ENCODE results near the gene AGAP2.
A peak's percentile ranks its signal among the peaks of the same experiment; 100 is the strongest.

The AGAP2 gene

DNA sequence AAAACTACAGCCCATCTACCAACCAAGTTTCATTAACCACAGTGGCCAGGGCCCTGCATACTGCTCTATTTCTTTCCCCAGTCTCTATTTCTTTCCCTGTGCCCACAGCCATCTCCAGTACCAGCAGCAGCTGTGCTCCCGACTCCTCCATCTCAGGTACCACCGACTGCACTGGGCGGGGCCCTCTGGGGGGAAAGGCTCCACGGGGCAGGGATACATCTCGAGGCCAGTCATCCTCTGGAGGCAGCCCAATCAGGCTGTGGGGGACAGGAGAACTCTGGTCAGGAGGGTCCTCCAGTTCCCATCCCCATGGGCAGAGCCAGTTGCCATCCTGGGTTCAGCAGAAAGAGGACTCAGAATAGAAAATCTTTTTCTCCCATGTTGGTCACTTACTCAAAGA is 10.5 kb upstream of the AGAP2 start:
- H3K4me1 Mint-ChIP-seq, result peaks cover 58% of the 10 kb centered on the region
- no peaks in the 10 kb centered on the region for H3K9me3 Mint-ChIP-seq
- H3K27ac Mint-ChIP-seq, result no peak overlapping the region
- DNase-seq, result no peak
- H3K36me3 Mint-ChIP-seq (ENCODE audit: low read depth), result peaks cover 62% of the 10 kb centered on the region
- peaks cover 32% of the 10 kb centered on the region for H3K27me3 Mint-ChIP-seq (ENCODE audit: low read depth, poor library complexity)
- H3K4me3 Mint-ChIP-seq, result no peak overlapping the region
- no peak for TF ChIP-seq CTCF (IDR thresholded peaks at IDR 0.05)

DNA sequence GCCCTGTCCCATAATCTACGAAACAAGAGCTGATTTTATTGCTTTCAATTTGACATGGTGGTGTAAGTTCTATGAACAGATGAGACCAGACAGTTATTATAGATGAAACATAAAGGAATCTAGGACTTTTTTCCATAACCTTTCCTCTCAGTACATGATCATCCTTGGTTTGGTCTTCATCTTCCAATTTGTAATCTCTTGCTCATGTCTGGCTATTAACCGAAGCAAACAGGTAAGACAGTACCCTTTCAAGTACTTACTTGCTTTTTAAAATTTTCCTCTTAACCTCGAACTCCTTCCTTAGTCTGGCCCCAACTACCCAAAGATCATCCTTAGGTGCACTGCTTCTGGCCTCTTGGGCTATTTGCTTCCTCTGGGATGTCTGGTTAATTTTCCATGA is 7.5 kb upstream of the AGAP2 start:
- H3K9me3 Mint-ChIP-seq, result no peaks in the 10 kb centered on the region
- DNase-seq, result no peak
- H3K27me3 Mint-ChIP-seq (ENCODE audit: low read depth, poor library complexity), result peaks cover 37% of the 10 kb centered on the region
- no peak overlapping the region for H3K27ac Mint-ChIP-seq
- H3K4me3 Mint-ChIP-seq, result peak overlapping the region; percentile 95
- H3K36me3 Mint-ChIP-seq (ENCODE audit: low read depth), result peaks cover 52% of the 10 kb centered on the region
- H3K4me1 Mint-ChIP-seq, result peaks cover 33% of the 10 kb centered on the region
- TF ChIP-seq CTCF (IDR thresholded peaks at IDR 0.05), result no peak

DNA sequence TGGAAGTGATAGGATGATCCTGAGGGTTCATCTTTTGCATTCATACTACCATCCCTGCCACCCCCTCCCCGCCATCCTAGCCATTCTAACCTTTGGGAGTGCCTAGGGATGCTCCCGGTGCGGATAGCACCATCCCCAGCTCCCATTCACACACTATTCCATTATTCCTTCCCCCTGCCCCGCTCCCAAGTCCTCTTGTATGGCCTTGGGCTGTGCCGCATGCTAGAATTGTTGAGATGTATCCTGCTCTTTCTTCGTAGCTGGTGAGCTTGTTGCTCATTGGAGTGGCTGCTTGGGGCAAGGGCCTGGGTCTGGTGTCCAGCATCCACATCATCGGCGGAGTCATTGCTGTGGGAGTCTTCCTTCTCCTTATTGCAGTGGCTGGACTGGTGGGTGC is 6.9 kb upstream of the AGAP2 start:
- no peak for DNase-seq
- Mint-ChIP-seq H3K36me3 (ENCODE audit: low read depth) (peaks cover 47% of the 10 kb centered on the region), H3K4me1 (peaks cover 27% of the 10 kb centered on the region), H3K27me3 (ENCODE audit: low read depth, poor library complexity) (peaks cover 43% of the 10 kb centered on the region), H3K4me3 (peak overlapping the region; percentile 95), H3K9me3 (no peaks in the 10 kb centered on the region), H3K27ac (peak overlapping the region; percentile 98)
- TF ChIP-seq CTCF (IDR thresholded peaks at IDR 0.05), result no peak

GRCh38 chr12:57744777-57745484 is 6.4 kb upstream of the AGAP2 start, which contains the start of gene TSPAN31:
Gene TSPAN31 (plus strand): TSS chr12:57745039. CDS start chr12:57745155, 116 bp downstream.
- peak; percentile 94 for DNase-seq
- peak within 1 kb of the TSS; percentile 98 for H3K27ac Mint-ChIP-seq

DNA sequence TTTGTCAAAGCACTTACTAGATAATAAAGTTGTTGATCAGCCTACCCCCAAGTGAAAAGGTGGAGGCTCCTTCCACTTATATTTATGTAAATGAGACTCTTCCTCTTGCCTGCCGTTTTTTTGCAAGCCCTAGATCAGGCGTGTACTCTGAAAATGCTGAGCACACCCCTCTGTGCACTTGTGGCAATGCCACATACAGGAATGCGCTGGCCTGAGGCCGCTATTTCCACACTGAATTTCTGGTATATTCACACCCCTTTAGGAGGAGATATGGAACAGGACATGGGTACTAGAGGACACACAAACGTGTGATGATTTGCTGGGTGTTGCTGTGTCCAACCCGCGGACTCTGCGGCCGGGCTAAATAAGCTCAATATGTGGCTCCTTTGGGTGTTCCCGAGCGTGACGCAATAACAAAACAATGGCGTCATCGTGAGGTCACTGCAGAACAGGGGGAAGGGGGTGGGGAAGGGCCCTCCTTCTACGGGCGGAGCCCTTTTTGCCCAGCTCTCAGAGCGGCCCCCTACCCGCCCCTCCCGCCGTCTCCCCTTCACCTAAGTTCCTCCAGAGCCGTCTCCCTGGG is 5.7 kb upstream of the AGAP2 start:
- H3K4me1 Mint-ChIP-seq, result peaks cover 26% of the 10 kb centered on the region
- H3K27me3 Mint-ChIP-seq (ENCODE audit: low read depth, poor library complexity), result peaks cover 55% of the 10 kb centered on the region
- no peaks in the 10 kb centered on the region for H3K9me3 Mint-ChIP-seq
- TF ChIP-seq CTCF (IDR thresholded peaks at IDR 0.05), result no peak
- peak overlapping the region; percentile 95 for H3K4me3 Mint-ChIP-seq
- DNase-seq, result peak; percentile 72
- peak overlapping the region; percentile 98 for H3K27ac Mint-ChIP-seq
- H3K36me3 Mint-ChIP-seq (ENCODE audit: low read depth), result peaks cover 38% of the 10 kb centered on the region

More at GRCh38 chr12:57744777-57745484, 6.4 kb upstream of the AGAP2 start, which contains the start of gene TSPAN31:
- H3K4me1 Mint-ChIP-seq, result peaks cover 23% of the 10 kb centered on the region
- peak within 1 kb of the TSS; percentile 95 for H3K4me3 Mint-ChIP-seq
- H3K9me3 Mint-ChIP-seq, result no peaks in the 10 kb centered on the region
- peaks cover 48% of the 10 kb centered on the region for H3K27me3 Mint-ChIP-seq (ENCODE audit: low read depth, poor library complexity)
- H3K36me3 Mint-ChIP-seq (ENCODE audit: low read depth), result peaks cover 42% of the 10 kb centered on the region
- TF ChIP-seq CTCF (IDR thresholded peaks at IDR 0.05), result no peak

Measured in nephron progenitor cell (in vitro differentiated cells).